Activated CD4-positive, alpha-beta T cell treated with anti-CD3 and anti-CD28 coated beads for 36 hours (primary cell): ENCODE measurements around the gene BOLA3. TPM values are rescaled to one million over a fixed set of nuclear protein-coding genes. Genes with fewer than 3 reads are reported as not detected.
"Not testable (repeated sequence)": the region's sequence is repeated elsewhere in the genome, so short reads cannot be mapped to it uniquely, and the experiment has no call there.

Source experiments
- ATAC-seq: fragments of 200-7000 bp; cut with Tn5 transposase; one replicate; pipeline ENCODE4 v1.10.0; 2021; ENCODE audit warnings: mild to moderate bottlenecking, moderate library complexity
- CTCF ChIA-PET: fragments of 350-600 bp; sonication (Branson Sonifier 250); formaldehyde crosslinking; loops from one replicate; lab custom pipeline; 2021; ENCODE audit warnings: antibody characterized with exemption; lab: Charles Lee
- POLR2A ChIA-PET: fragments of 350-600 bp; sonication (Branson Sonifier 250); formaldehyde crosslinking; loops from one replicate; lab custom pipeline; 2021; ENCODE audit warnings: antibody characterized with exemption, inconsistent platforms; lab: Charles Lee
- DNase-seq: peaks from one replicate; pipeline ENCODE4 v3.0.0-alpha.2; 2020
- H3K27ac Mint-ChIP-seq: one replicate; pipeline ENCODE4 v1.8.0; 2021; ENCODE audit warnings: mixed read lengths
- H3K27me3 Mint-ChIP-seq: one replicate; pipeline ENCODE4 v1.8.0; 2021; ENCODE audit warnings: mixed read lengths
- H3K36me3 Mint-ChIP-seq: one replicate; pipeline ENCODE4 v1.8.0; 2021; ENCODE audit warnings: low read depth, mixed read lengths
- H3K4me1 Mint-ChIP-seq: one replicate; pipeline ENCODE4 v1.8.0; 2021; ENCODE audit warnings: mixed read lengths
- H3K4me3 Mint-ChIP-seq: one replicate; pipeline ENCODE4 v1.8.0; 2021; ENCODE audit warnings: mild to moderate bottlenecking, moderate library complexity, mixed read lengths
- H3K9me3 Mint-ChIP-seq: one replicate; pipeline ENCODE4 v1.8.0; 2021; ENCODE audit warnings: low read depth, mixed read lengths
- intact Hi-C, 2 experiments: fragments of 100-400 bp; cut with DNase I in 1 of 2; cut with micrococcal nuclease in 1 of 2; formaldehyde crosslinking; loops; one replicate each; pipeline versions ENCODE4 v1.14.2 to v1.15.1; 2022 to 2024; cut with DNase I, micrococcal nuclease
- total RNA-seq, 2 experiments: library from RNA; stranded (reverse); gene quantifications; one replicate each; pipeline ENCODE4 v1.2.3, GENCODE V29; 2021

The BOLA3 gene
- total RNA-seq, 2 experiments from 2014 or later, result 119 to 130 TPM

DNA sequence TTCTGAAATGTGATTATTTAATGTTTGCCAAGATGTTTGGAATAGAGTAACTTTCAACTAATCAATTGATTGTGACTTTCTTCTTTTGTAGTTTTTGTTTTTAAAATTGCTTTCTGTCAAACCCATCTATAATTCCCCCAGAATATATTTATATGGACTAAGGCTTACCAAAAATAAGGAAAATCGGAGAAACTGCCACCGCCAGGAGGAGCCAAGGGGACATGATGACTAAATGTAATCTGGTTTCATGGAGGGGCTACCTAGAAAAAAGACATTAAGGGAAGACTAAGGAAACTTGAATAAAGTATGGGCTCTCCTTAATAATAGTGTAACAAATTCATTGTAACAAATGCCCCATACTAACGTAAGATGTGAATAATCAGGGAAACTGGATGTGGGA, 19.5 kb downstream of the BOLA3 start:
- Mint-ChIP-seq H3K4me1 (no peaks in the 10 kb centered on the region), H3K36me3 (peaks cover 3% of the 10 kb centered on the region), H3K9me3 (peaks cover 2% of the 10 kb centered on the region), H3K4me3 (no peak overlapping the region), H3K27me3 (no peaks in the 10 kb centered on the region), H3K27ac (no peak overlapping the region)
- POLR2A ChIA-PET, result no interaction called here
- DNase-seq (no peak), ATAC-seq (no peak)
- intact Hi-C loops, result no loop called here
- CTCF ChIA-PET, result interaction anchor here (0.6 to 1.5 kb wide), 3 partner anchors 11 to 407 kb away, joined by 4 to 5 read pairs (median 4); no protein-coding TSS in a partner anchor

DNA sequence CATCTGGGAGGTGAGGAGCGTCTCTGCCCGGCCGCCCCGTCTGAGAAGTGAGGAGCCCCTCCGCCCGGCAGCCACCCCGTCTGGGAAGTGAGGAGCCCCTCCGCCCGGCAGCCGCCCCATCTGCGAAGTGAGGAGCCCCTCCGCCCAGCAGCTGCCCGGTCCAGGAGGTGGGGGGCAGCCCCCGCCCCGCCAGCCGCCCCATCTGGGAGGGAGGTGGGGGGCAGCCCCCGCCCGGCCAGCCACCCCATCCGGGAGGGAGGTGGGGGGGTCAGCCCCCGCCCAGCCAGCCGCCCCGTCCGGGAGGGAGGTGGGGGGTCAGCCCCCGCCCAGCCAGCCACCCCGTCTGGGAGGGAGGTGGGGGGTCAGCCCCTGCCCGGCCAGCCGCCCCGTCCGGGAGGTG, 23.8 kb downstream of the BOLA3 start:
- H3K27ac Mint-ChIP-seq, H3K27me3 Mint-ChIP-seq, H3K4me1 Mint-ChIP-seq, H3K4me3 Mint-ChIP-seq, DNase-seq, POLR2A ChIA-PET, CTCF ChIA-PET, ATAC-seq: not testable (repeated sequence)
- peaks cover 17% of the 10 kb centered on the region for H3K9me3 Mint-ChIP-seq
- intact Hi-C loops, result loop anchor here (5.0 kb wide), 2 partner anchors 197 to 737 kb away; partner anchors contain the start of genes ALMS1 (in 1 of the 2) and DGUOK (in 1 of the 2)
- H3K36me3 Mint-ChIP-seq, result peaks cover 15% of the 10 kb centered on the region

DNA sequence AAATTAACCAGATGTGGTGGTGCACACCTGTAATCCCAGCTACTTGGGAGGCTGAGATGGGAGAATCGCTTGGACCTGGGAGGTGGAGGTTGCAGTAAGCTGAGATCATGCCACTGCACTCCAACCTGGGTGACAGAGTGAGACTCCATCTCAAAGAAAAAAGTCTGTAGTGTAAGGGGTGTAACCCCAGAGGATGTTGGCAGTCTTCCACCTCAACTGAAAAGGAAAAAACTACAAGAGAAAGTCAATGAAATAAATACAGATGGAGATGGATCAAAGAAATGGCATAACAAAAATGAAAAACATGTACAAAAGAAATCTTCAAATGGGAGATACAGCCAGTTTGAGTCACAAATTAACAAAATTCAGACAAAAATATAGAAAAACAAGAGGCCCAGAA, 25.9 kb downstream of the BOLA3 start:
- H3K4me3 Mint-ChIP-seq, H3K4me1 Mint-ChIP-seq, POLR2A ChIA-PET: not testable (repeated sequence)

DNA sequence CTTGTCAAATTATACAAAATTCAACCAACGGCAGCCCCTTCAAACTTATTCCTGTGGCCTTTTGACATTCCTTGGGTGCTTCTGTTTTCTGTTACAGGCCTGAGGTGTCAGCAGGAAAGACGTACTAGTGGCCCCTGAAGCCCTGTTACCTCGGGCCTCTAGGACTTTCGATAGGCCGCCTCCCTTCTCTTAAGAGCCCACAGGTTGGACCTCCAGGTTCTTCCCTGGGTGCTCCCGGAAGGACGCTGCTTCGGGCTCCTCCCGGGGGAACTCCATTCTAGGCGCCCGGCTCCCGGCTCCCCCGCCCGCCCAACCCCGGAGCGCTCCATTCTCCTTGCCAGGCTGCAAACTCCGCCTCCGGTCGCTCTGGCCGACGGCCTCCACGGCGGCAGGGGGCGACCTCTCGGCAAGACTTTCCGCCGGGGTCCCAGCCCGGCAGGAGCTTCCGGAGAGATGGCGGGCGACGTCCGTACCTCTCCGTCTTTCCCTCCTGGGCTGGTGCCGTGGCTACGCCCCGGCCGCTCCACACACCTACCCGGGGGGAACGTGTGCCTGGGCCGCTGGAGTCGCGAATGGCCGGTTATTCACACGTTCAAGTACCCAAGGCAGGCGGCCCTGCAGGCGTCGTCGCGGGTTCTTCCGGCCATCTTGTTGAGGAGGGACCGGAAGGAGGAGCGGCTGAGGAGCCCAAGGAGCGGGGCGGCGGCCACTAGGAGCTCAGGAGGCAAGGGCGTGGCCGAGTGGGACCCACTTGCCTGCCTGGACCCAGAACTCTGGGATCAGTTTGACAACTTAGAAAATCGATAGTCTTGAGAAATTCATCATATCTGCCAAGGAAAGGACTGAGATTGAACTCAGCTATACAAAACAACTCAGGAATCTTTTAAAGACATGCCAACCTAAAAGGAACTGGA, 27.5 kb downstream of the BOLA3 start:
- DNase-seq (peak; percentile 92), ATAC-seq (peak; percentile 97)
- H3K36me3 Mint-ChIP-seq, result peaks cover 15% of the 10 kb centered on the region
- peaks cover 3% of the 10 kb centered on the region for H3K27me3 Mint-ChIP-seq
- peak overlapping the region; percentile 81 for H3K4me3 Mint-ChIP-seq
- peak overlapping the region; percentile 89 for H3K27ac Mint-ChIP-seq
- intact Hi-C loops, result loop anchor here (1.0 to 5.0 kb wide), 11 partner anchors 27 to 733 kb away; partner anchors contain the start of genes DGUOK (in 2 of the 2), ALMS1 (in 1 of the 2), BOLA3 (in 1 of the 2) and DUSP11 (in 1 of the 2)
- peaks cover 17% of the 10 kb centered on the region for H3K9me3 Mint-ChIP-seq
- peaks cover 7% of the 10 kb centered on the region for H3K4me1 Mint-ChIP-seq
- CTCF ChIA-PET, result interaction anchor here (0.6 to 3.7 kb wide), 27 partner anchors 9 to 887 kb away, joined by 3 to 26 read pairs (median 3); partner anchors contain the start of genes BOLA3, MOB1A, PRADC1 and STAMBP
- POLR2A ChIA-PET, result interaction anchor here (0.6 to 1.3 kb wide), 5 partner anchors 10 to 140 kb away, joined by 3 to 4 read pairs (median 3); partner anchors contain the start of gene MOB1A

More for the DNA sequence above, 25.9 kb downstream of the BOLA3 start:
- Mint-ChIP-seq H3K9me3 (peaks cover 17% of the 10 kb centered on the region), H3K36me3 (peaks cover 15% of the 10 kb centered on the region)
- CTCF ChIA-PET, result interaction anchor here (0.6 to 3.7 kb wide), 8 partner anchors 7 to 298 kb away, joined by 3 to 26 read pairs (median 6); partner anchors contain the start of genes BOLA3, MOB1A and STAMBP
- intact Hi-C loops, result loop anchor here (2.0 to 5.0 kb wide), 3 partner anchors 119 to 735 kb away; partner anchors contain the start of genes ALMS1 (in 1 of the 2) and DGUOK (in 1 of the 2)
- DNase-seq, ATAC-seq, H3K27me3 Mint-ChIP-seq, H3K27ac Mint-ChIP-seq: not testable (repeated sequence)

DNA sequence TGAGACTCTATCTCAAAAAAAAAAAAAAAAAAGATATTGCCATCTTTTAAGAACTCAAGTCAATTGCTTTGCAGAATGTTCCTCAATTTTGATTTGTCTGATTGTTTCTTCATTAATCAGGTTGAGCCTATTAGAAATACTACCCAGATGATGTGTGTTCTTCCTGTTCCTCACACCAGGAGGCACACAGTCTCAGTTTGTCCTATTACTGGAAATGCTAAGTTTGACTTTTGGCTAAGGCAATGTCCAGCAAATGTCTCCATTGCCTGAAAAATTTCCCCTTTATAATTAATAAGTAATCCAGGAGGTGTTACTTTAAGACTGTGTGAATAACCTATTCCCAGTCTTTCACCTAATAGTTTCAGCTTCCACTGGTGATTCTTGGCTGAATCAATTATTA, 28.4 kb downstream of the BOLA3 start:
- Mint-ChIP-seq H3K36me3 (peaks cover 15% of the 10 kb centered on the region), H3K27me3 (peaks cover 3% of the 10 kb centered on the region), H3K9me3 (peaks cover 17% of the 10 kb centered on the region), H3K4me1 (peaks cover 7% of the 10 kb centered on the region), H3K27ac (no peak overlapping the region), H3K4me3 (no peak overlapping the region)
- ChIA-PET CTCF (interaction anchor here (1.4 to 3.7 kb wide), 4 partner anchors 28 to 298 kb away, joined by 4 to 26 read pairs (median 15); partner anchors contain the start of genes BOLA3 and STAMBP), POLR2A (no interaction called here)
- ATAC-seq (no peak), DNase-seq (no peak)
- intact Hi-C loops, result no loop called here

DNA sequence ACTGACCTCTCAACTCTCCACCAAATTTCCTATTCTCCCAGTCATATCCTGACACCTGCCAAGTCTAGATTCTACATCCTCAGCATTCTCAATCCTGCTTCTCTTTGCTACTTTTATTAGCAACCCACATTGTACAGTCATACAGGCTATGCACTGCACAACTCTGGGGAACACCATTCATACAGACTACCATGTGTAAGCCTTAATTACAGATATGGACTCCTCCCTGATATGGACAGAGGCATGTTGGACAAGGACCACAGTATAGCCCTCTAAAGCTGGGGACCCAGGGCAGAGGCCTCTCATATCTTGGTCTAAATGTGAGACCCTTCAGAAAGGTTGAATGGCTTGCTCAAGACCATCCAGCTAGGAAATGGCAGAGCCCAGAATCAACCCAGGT, 36.3 kb downstream of the BOLA3 start:
- intact Hi-C loops, result no loop called here
- no peaks in the 10 kb centered on the region for H3K36me3 Mint-ChIP-seq
- ChIA-PET POLR2A (no interaction called here), CTCF (interaction anchor here (1.1 to 1.3 kb wide), 2 partner anchors 9 to 287 kb away, joined by 3 to 4 read pairs; no protein-coding TSS in a partner anchor)
- no peak overlapping the region for H3K27ac Mint-ChIP-seq
- no peak overlapping the region for H3K4me3 Mint-ChIP-seq
- H3K4me1 Mint-ChIP-seq, result no peaks in the 10 kb centered on the region
- H3K27me3 Mint-ChIP-seq, result no peaks in the 10 kb centered on the region
- ATAC-seq (no peak), DNase-seq (no peak)
- no peaks in the 10 kb centered on the region for H3K9me3 Mint-ChIP-seq

DNA sequence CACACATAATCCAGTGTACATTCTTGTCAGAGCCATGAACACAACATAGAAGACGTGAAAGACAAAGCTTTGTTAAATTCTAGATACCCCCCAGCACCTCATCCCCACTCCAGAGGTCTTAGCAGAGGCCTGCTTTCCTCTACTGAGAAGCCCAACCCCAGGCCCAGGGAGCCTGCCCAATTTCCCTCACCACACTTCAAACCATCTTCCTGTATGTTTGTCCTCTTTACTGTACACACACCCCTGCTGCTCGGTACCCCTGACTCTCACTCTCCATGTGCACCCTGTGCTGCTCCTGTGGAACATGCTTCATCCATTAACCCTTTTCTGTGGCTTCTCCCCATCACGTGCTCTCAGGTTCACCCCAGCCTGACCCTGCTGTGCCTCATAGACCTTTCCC, 37.2 kb downstream of the BOLA3 start:
- DNase-seq, result no peak
- Mint-ChIP-seq H3K9me3 (no peaks in the 10 kb centered on the region), H3K27me3 (no peaks in the 10 kb centered on the region), H3K4me1 (no peaks in the 10 kb centered on the region), H3K4me3 (no peak overlapping the region), H3K27ac (no peak overlapping the region), H3K36me3 (no peaks in the 10 kb centered on the region)
- intact Hi-C loops, result no loop called here
- ChIA-PET POLR2A (no interaction called here), CTCF (interaction anchor here (1.3 kb wide), 1 partner anchor 286 kb away, joined by 3 read pairs; no protein-coding TSS in a partner anchor)
- ATAC-seq, result no peak

DNA sequence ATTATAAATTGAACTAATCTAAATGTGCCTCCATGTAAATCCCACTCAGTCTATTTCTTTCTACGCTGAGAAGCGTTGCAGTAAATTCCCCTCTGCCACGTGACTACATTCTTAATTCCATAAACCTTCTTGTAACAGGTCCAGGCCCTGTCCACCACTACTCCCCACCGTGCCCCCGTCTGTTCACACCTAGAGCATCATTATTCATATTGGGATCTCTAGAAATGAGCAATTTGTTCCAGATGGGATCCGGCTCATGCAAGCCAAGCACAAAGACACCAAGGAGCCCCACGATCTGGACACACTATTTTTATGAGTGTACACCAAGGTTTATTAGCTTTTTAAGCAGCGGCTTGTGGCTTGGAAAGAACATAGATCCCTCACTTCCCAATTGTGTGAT, 38.2 kb downstream of the BOLA3 start:
- no peaks in the 10 kb centered on the region for H3K27me3 Mint-ChIP-seq
- no peaks in the 10 kb centered on the region for H3K36me3 Mint-ChIP-seq
- no peak for ATAC-seq
- CTCF ChIA-PET, result interaction anchor here (0.6 to 1.1 kb wide), 4 partner anchors 11 to 227 kb away, joined by 3 to 5 read pairs (median 4); no protein-coding TSS in a partner anchor
- POLR2A ChIA-PET, result interaction anchor here (0.6 to 1.0 kb wide), 2 partner anchors 11 to 50 kb away, joined by 3 read pairs; no protein-coding TSS in a partner anchor
- H3K27ac Mint-ChIP-seq, result no peak overlapping the region
- no peak overlapping the region for H3K4me3 Mint-ChIP-seq
- DNase-seq, result no peak
- no peaks in the 10 kb centered on the region for H3K4me1 Mint-ChIP-seq
- intact Hi-C loops, result loop anchor here in 1 of 2 experiments (10.0 kb wide), 1 partner anchor 205 kb away; no protein-coding TSS in a partner anchor
- no peaks in the 10 kb centered on the region for H3K9me3 Mint-ChIP-seq

DNA sequence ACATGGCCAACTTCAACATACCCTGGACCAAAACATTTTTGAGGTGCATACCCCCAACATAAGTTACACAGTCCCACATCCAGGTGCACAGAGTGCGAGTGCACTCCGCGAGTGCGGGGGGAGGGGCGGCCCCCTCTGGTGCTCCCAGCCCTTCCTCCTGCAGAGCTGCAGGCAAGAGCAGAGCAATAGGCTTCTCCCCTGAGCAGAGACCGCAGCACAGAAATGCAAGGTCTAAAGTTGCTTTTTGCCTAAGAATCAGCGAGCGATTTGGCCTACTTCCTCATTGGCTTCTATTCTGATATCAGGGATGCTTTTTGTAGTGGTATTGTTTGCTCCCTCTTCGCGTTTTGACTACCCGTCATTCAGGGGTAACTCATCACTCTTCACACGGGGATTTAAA, 40.6 kb downstream of the BOLA3 start:
- ATAC-seq (no peak), DNase-seq (no peak)
- Mint-ChIP-seq H3K27ac (no peak overlapping the region), H3K36me3 (peaks cover 5% of the 10 kb centered on the region), H3K4me3 (no peak overlapping the region), H3K27me3 (no peaks in the 10 kb centered on the region), H3K4me1 (no peaks in the 10 kb centered on the region), H3K9me3 (no peaks in the 10 kb centered on the region)
- CTCF ChIA-PET, result interaction anchor here (0.7 kb wide), 1 partner anchor 10 kb away, joined by 3 read pairs; no protein-coding TSS in a partner anchor
- intact Hi-C loops, result loop anchor here in 1 of 2 experiments (10.0 kb wide), 1 partner anchor 202 kb away; no protein-coding TSS in a partner anchor
- POLR2A ChIA-PET, result no interaction called here

DNA sequence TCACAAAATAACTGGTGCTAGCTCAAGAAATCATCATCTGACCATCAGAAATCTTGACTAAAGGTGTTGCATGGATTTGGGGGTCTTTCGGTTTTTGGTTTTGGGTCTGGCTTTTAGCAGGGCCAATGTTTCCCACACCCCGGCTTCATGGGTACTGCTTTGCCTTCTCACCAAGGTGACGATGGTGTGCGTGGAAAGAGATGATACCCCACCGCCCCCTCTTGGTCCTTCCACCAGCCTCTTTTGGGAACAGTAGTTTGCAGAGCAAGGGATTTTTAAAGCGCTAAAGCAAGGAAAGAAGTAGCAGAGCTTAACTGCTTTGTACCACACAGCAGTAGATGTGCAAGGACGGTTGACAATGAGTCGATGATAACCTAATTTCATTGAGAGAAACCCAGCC, 42.3 kb downstream of the BOLA3 start:
- Mint-ChIP-seq H3K27me3 (no peaks in the 10 kb centered on the region), H3K4me1 (no peaks in the 10 kb centered on the region), H3K27ac (no peak overlapping the region), H3K4me3 (no peak overlapping the region), H3K36me3 (peaks cover 10% of the 10 kb centered on the region), H3K9me3 (no peaks in the 10 kb centered on the region)
- DNase-seq (no peak), ATAC-seq (no peak)
- intact Hi-C loops, result loop anchor here in 1 of 2 experiments (10.0 kb wide), 1 partner anchor 201 kb away; no protein-coding TSS in a partner anchor
- ChIA-PET CTCF (interaction anchor here (0.7 to 2.4 kb wide), 4 partner anchors 15 to 278 kb away, joined by 3 to 8 read pairs (median 3); no protein-coding TSS in a partner anchor), POLR2A (interaction anchor here (0.5 kb wide), 1 partner anchor 49 kb away, joined by 4 read pairs; no protein-coding TSS in a partner anchor)
